Astrocyte (in vitro differentiated cells and primary cell): ENCODE results near the gene EPN3. TPM values are rescaled to one million over a fixed set of nuclear protein-coding genes. Genes with fewer than 3 reads are reported as not detected.

ENCODE experiments used
- DNase-seq: peaks from one replicate; pipeline ENCODE4 v3.0.0-alpha.2; 2010; ENCODE audit warnings: low read depth
- FAIRE-seq: peaks from 2 replicates; lab custom pipeline; 2011; peaks lifted over from hg19 to GRCh38; lab: Jason Lieb, UNC
- H2AFZ ChIP-seq: 2 replicates; pipeline ENCODE4 v1.6.0; 2012; ENCODE audit warnings: low read depth, low read length, inconsistent platforms
- H3K27ac ChIP-seq: 2 replicates; pipeline ENCODE4 v1.5.1; 2011; ENCODE audit warnings: low read depth, low read length, inconsistent platforms
- H3K27me3 ChIP-seq: 2 replicates; pipeline ENCODE4 v1.6.0; 2011; ENCODE audit warnings: low read length, inconsistent platforms; ENCODE audit not compliant: insufficient read depth
- H3K36me3 ChIP-seq: 2 replicates; pipeline ENCODE4 v1.5.1; 2011; ENCODE audit warnings: low read length, inconsistent platforms; ENCODE audit not compliant: insufficient read depth
- H3K4me1 ChIP-seq: 2 replicates; pipeline ENCODE4 v1.5.1; 2011; ENCODE audit warnings: low read length, inconsistent platforms; ENCODE audit not compliant: insufficient read depth
- H3K4me2 ChIP-seq: 2 replicates; pipeline ENCODE4 v1.6.0; 2012; ENCODE audit warnings: low read length, inconsistent platforms
- H3K4me3 ChIP-seq: 2 replicates; pipeline ENCODE4 v1.5.1; 2011; ENCODE audit warnings: low read depth, mild to moderate bottlenecking, low read length, inconsistent platforms; ENCODE audit not compliant: insufficient read depth
- H3K79me2 ChIP-seq: 2 replicates; pipeline ENCODE4 v1.6.0; 2012; ENCODE audit warnings: mild to moderate bottlenecking, low read length, inconsistent platforms; ENCODE audit not compliant: insufficient read depth
- H3K9ac ChIP-seq: 2 replicates; pipeline ENCODE4 v1.6.0; 2012; ENCODE audit warnings: mild to moderate bottlenecking, low read length, inconsistent platforms
- H3K9me3 ChIP-seq: 2 replicates; pipeline ENCODE4 v1.5.1; 2012; ENCODE audit warnings: low read depth, mild to moderate bottlenecking, low read length, inconsistent platforms; ENCODE audit not compliant: insufficient read depth
- H4K20me1 ChIP-seq: 2 replicates; pipeline ENCODE4 v1.6.0; 2012; ENCODE audit warnings: low read length, inconsistent platforms; ENCODE audit not compliant: insufficient read depth
- H3K27ac Mint-ChIP-seq: one replicate; pipeline ENCODE4 v1.8.0; 2021; ENCODE audit warnings: mild to moderate bottlenecking, mixed read lengths; ENCODE audit not compliant: unreplicated experiment
- H3K27me3 Mint-ChIP-seq: one replicate; pipeline ENCODE4 v1.8.0; 2021; ENCODE audit warnings: low read depth, mixed read lengths; ENCODE audit not compliant: unreplicated experiment
- H3K36me3 Mint-ChIP-seq: one replicate; pipeline ENCODE4 v1.8.0; 2021; ENCODE audit warnings: low read depth, mixed read lengths; ENCODE audit not compliant: unreplicated experiment
- H3K4me1 Mint-ChIP-seq: one replicate; pipeline ENCODE4 v1.8.0; 2021; ENCODE audit warnings: low read depth, mixed read lengths; ENCODE audit not compliant: unreplicated experiment
- H3K4me3 Mint-ChIP-seq: one replicate; pipeline ENCODE4 v1.8.0; 2021; ENCODE audit warnings: mild to moderate bottlenecking, moderate library complexity, mixed read lengths; ENCODE audit not compliant: unreplicated experiment
- H3K9me3 Mint-ChIP-seq: one replicate; pipeline ENCODE4 v1.8.0; 2021; ENCODE audit warnings: mild to moderate bottlenecking, mixed read lengths; ENCODE audit not compliant: unreplicated experiment
- CTCF ChIP-seq: IDR thresholded peaks from 2 replicates; pipeline ENCODE4 v1.5.1; 2011; ENCODE audit warnings: low read depth, mild to moderate bottlenecking, inconsistent platforms, low read length, moderate library complexity; ENCODE audit not compliant: insufficient read depth
- EZH2 ChIP-seq: IDR thresholded peaks from 2 replicates; pipeline ENCODE4 v1.6.1; 2012; ENCODE audit warnings: mild to moderate bottlenecking, low read length, inconsistent platforms; ENCODE audit not compliant: insufficient read depth
- total RNA-seq: library from RNA; stranded (reverse); gene quantifications from 2 replicates; pipeline ENCODE4 v1.2.1, GENCODE V29; 2021

EPN3 gene
- total RNA-seq, 1 donor from 2014 or later, result 1.7 TPM

GRCh38 chr17:50531428-50532025 lies 1.0 kb upstream of the EPN3 start:
- Histone ChIP-seq H2AFZ (no peak overlapping the region), H3K79me2 (no peaks in the 10 kb centered on the region), H4K20me1 (no peaks in the 10 kb centered on the region), H3K27me3 (peaks cover 21% of the 10 kb centered on the region), H3K27ac (no peak overlapping the region), H3K36me3 (no peaks in the 10 kb centered on the region), H3K9me3 (no peaks in the 10 kb centered on the region), H3K9ac (no peak overlapping the region), H3K4me3 (no peak overlapping the region), H3K4me1 (peaks cover 11% of the 10 kb centered on the region), H3K4me2 (no peak overlapping the region)
- Mint-ChIP-seq H3K9me3 (peaks cover 6% of the 10 kb centered on the region), H3K27ac (no peak overlapping the region), H3K36me3 (peaks cover 9% of the 10 kb centered on the region), H3K4me3 (no peak overlapping the region), H3K4me1 (peaks cover 11% of the 10 kb centered on the region), H3K27me3 (peaks cover 80% of the 10 kb centered on the region)
- no peak for TF ChIP-seq CTCF
- no peak for TF ChIP-seq EZH2
- DNase-seq (no peak), FAIRE-seq (no peak)

DNA sequence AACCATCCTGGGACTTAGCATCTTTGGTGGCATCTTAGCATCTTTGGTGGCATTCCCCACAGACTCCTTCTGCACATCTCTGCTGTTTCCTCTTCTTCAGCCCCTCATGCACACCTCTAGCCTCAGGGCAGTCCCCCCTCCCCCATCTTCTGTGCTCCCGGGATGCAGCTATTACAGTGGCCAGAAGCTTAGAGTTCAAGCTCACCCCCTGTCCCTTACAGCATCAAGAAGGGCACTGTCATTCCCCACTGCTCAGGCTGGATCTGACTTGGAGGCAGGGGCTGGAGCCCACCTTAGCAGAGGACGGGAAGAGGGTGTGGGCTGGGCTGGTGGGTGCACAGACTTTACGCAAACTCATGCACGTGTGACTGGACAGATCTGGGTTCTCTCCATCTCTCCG lies 650 bp downstream of the EPN3 start:
- H3K36me3 Mint-ChIP-seq, result peaks cover 9% of the 10 kb centered on the region
- Histone ChIP-seq H3K27ac (no peak overlapping the region), H3K9me3 (no peaks in the 10 kb centered on the region), H4K20me1 (no peaks in the 10 kb centered on the region), H3K4me3 (no peak overlapping the region), H3K4me2 (peak overlapping the region; percentile 74), H3K4me1 (peaks cover 11% of the 10 kb centered on the region), H3K36me3 (no peaks in the 10 kb centered on the region), H3K9ac (no peak overlapping the region), H3K27me3 (peaks cover 21% of the 10 kb centered on the region), H3K79me2 (no peaks in the 10 kb centered on the region), H2AFZ (no peak overlapping the region)
- H3K9me3 Mint-ChIP-seq, result peaks cover 3% of the 10 kb centered on the region
- TF ChIP-seq CTCF (no peak), EZH2 (no peak)
- FAIRE-seq (no peak), DNase-seq (no peak)
- peaks cover 75% of the 10 kb centered on the region for H3K27me3 Mint-ChIP-seq
- H3K4me1 Mint-ChIP-seq, result peaks cover 11% of the 10 kb centered on the region
- H3K4me3 Mint-ChIP-seq, result peak overlapping the region; percentile 67
- H3K27ac Mint-ChIP-seq, result no peak overlapping the region

DNA sequence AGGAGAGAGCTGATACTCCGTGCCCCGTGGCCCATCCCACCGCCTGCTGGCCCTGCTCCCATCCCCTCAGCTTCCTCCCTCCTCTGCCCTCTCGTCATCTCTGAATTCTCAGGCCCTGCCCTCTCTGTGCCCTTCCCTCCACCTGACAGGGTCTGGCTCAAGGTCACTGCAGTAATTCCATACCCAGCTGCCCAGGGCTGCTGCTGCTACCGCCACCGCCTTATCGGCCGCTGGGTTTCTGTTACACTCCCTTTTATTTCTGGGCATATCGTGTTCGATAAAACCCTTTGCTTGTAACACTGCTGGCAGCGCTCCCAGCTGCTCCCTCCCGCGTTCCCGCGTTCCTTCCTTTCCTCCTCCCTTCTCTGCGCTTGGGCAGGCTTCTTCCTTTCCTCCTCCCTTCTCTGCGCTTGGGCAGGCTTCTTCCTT lies 1.2 kb downstream of the EPN3 start:
- no peak overlapping the region for H3K9ac ChIP-seq
- no peaks in the 10 kb centered on the region for H3K9me3 ChIP-seq
- no peak overlapping the region for H3K4me3 Mint-ChIP-seq
- H3K9me3 Mint-ChIP-seq, result peaks cover 2% of the 10 kb centered on the region
- H3K27ac Mint-ChIP-seq, result peak overlapping the region; percentile 12
- FAIRE-seq (no peak), DNase-seq (no peak)
- peaks cover 70% of the 10 kb centered on the region for H3K27me3 Mint-ChIP-seq
- H3K79me2 ChIP-seq, result no peaks in the 10 kb centered on the region
- H3K4me1 ChIP-seq, result peaks cover 11% of the 10 kb centered on the region
- H3K4me1 Mint-ChIP-seq, result peaks cover 11% of the 10 kb centered on the region
- peak overlapping the region; percentile 74 for H3K4me2 ChIP-seq
- peaks cover 21% of the 10 kb centered on the region for H3K27me3 ChIP-seq
- no peak overlapping the region for H3K27ac ChIP-seq
- TF ChIP-seq CTCF (no peak), EZH2 (no peak)
- H3K4me3 ChIP-seq, result no peak overlapping the region
- H4K20me1 ChIP-seq, result no peaks in the 10 kb centered on the region
- H3K36me3 ChIP-seq, result no peaks in the 10 kb centered on the region
- peaks cover 9% of the 10 kb centered on the region for H3K36me3 Mint-ChIP-seq
- H2AFZ ChIP-seq, result peak overlapping the region; percentile 38
